H9 (cell line): ENCODE measurements around the gene PFKP. TPM values are rescaled to one million over a fixed set of nuclear protein-coding genes. Genes with fewer than 3 reads are reported as not detected.

Experiments used
- DNase-seq: peaks from one replicate; pipeline ENCODE4 v3.0.0-alpha.2; 2017
- H2AFZ ChIP-seq: one replicate; pipeline ENCODE4 v1.6.1; 2013; ENCODE audit warnings: mild to moderate bottlenecking, low read length, control low read depth, moderate library complexity
- H2AK5ac ChIP-seq: 2 replicates; pipeline ENCODE4 v1.6.1; 2013; ENCODE audit warnings: low read length, control low read depth, mixed read lengths; ENCODE audit not compliant: insufficient read length
- H2BK120ac ChIP-seq: one replicate; pipeline ENCODE4 v1.6.1; 2013; ENCODE audit warnings: low read depth, mild to moderate bottlenecking, low read length, control low read depth, inconsistent platforms; ENCODE audit not compliant: poor library complexity, severe bottlenecking
- H2BK12ac ChIP-seq: 2 replicates; pipeline ENCODE4 v1.6.1; 2013; ENCODE audit warnings: low read length, control low read depth, mixed read lengths, low read depth; ENCODE audit not compliant: insufficient read length
- H2BK15ac ChIP-seq: 2 replicates; pipeline ENCODE4 v1.6.1; 2013; ENCODE audit warnings: low read depth, low read length, control low read depth
- H2BK20ac ChIP-seq: one replicate; pipeline ENCODE4 v1.6.1; 2013; ENCODE audit warnings: low read depth, mild to moderate bottlenecking, low read length, control low read depth, inconsistent platforms; ENCODE audit not compliant: poor library complexity, severe bottlenecking
- H2BK5ac ChIP-seq: 2 replicates; pipeline ENCODE4 v1.6.1; 2013; ENCODE audit warnings: low read length, control low read depth, mixed read lengths; ENCODE audit not compliant: insufficient read length
- H3K14ac ChIP-seq: 2 replicates; pipeline ENCODE4 v1.6.1; 2013; ENCODE audit warnings: low read length, control low read depth; ENCODE audit not compliant: insufficient read depth
- H3K18ac ChIP-seq: 2 replicates; pipeline ENCODE4 v1.6.1; 2013; ENCODE audit warnings: low read depth, mild to moderate bottlenecking, mixed read lengths, low read length, control low read depth; ENCODE audit not compliant: insufficient read length
- H3K23ac ChIP-seq: 2 replicates; pipeline ENCODE4 v1.6.1; 2013; ENCODE audit warnings: low read length, control low read depth, mixed read lengths, low read depth; ENCODE audit not compliant: insufficient read length
- H3K23me2 ChIP-seq: 2 replicates; pipeline ENCODE4 v1.6.1; 2013; ENCODE audit warnings: low read depth, mild to moderate bottlenecking, mixed read lengths, low read length, control low read depth; ENCODE audit not compliant: insufficient read length, poor library complexity, severe bottlenecking
- H3K27ac ChIP-seq: 2 replicates; pipeline ENCODE4 v1.5.1; 2013; ENCODE audit warnings: low read length, control low read depth, mixed read lengths, low read depth; ENCODE audit not compliant: insufficient read length
- H3K27me3 ChIP-seq: 2 replicates; pipeline ENCODE4 v1.6.1; 2013; ENCODE audit warnings: low read length, control low read depth, inconsistent platforms; ENCODE audit not compliant: insufficient read depth
- H3K4ac ChIP-seq: 2 replicates; pipeline ENCODE4 v1.6.1; 2013; ENCODE audit warnings: low read depth, mild to moderate bottlenecking, control low read depth, inconsistent platforms, low read length, moderate library complexity
- H3K4me1 ChIP-seq: 2 replicates; pipeline ENCODE4 v1.6.1; 2013; ENCODE audit warnings: low read length, control low read depth, inconsistent platforms; ENCODE audit not compliant: insufficient read depth
- H3K4me2 ChIP-seq: 2 replicates; pipeline ENCODE4 v1.6.1; 2013; ENCODE audit warnings: low read length, control low read depth, mixed read lengths; ENCODE audit not compliant: insufficient read length, insufficient read depth
- H3K56ac ChIP-seq: 2 replicates; pipeline ENCODE4 v1.6.1; 2013; ENCODE audit warnings: low read depth, mild to moderate bottlenecking, mixed read lengths, low read length, control low read depth; ENCODE audit not compliant: insufficient read length
- H3K79me1 ChIP-seq: 2 replicates; pipeline ENCODE4 v1.6.1; 2013; ENCODE audit warnings: low read depth, mild to moderate bottlenecking, moderate library complexity, low read length, control low read depth, inconsistent platforms; ENCODE audit not compliant: insufficient read depth, poor library complexity, severe bottlenecking
- H3K79me2 ChIP-seq: 2 replicates; pipeline ENCODE4 v1.6.1; 2013; ENCODE audit warnings: low read length, control low read depth, inconsistent platforms; ENCODE audit not compliant: insufficient read depth
- H3K9ac ChIP-seq: 2 replicates; pipeline ENCODE4 v1.6.1; 2013; ENCODE audit warnings: low read length, control low read depth, mixed read lengths; ENCODE audit not compliant: insufficient read length; ENCODE audit errors: extremely low read depth
- H3K9me3 ChIP-seq: one replicate; pipeline ENCODE4 v1.6.1; 2013; ENCODE audit warnings: low read depth, low read length, inconsistent platforms; ENCODE audit not compliant: control insufficient read depth
- H3T11ph ChIP-seq: one replicate; pipeline ENCODE4 v1.6.1; 2013; ENCODE audit warnings: mild to moderate bottlenecking, low read length, control low read depth, inconsistent platforms
- H4K20me1 ChIP-seq: one replicate; pipeline ENCODE4 v1.6.1; 2013; ENCODE audit not compliant: control insufficient read depth, insufficient read length, insufficient read depth
- H4K5ac ChIP-seq: 2 replicates; pipeline ENCODE4 v1.6.1; 2013; ENCODE audit warnings: low read depth, mild to moderate bottlenecking, mixed read lengths, low read length, control low read depth; ENCODE audit not compliant: insufficient read length
- H4K8ac ChIP-seq: replicated peaks from 2 replicates; pipeline ENCODE4 v1.6.1; 2013; ENCODE audit warnings: low read length, control low read depth, mixed read lengths, low read depth; ENCODE audit not compliant: insufficient read length
- H4K91ac ChIP-seq: 2 replicates; pipeline ENCODE4 v1.6.1; 2013; ENCODE audit warnings: low read depth, mild to moderate bottlenecking, moderate library complexity, mixed read lengths, low read length, control low read depth; ENCODE audit not compliant: insufficient read length
- H3K27ac Mint-ChIP-seq, 3 experiments: 2 replicates in 2 of 3; 3 replicates in 1 of 3; pipeline ENCODE4 v1.8.0; 2020 to 2021; ENCODE audit warnings: mixed read lengths in 3 of 3, mild to moderate bottlenecking in 1 of 3, moderate library complexity in 1 of 3
- H3K27me3 Mint-ChIP-seq: 2 replicates; pipeline ENCODE4 v1.8.0; 2021; ENCODE audit warnings: low read depth, mild to moderate bottlenecking, moderate library complexity, mixed read lengths
- H3K36me3 Mint-ChIP-seq, 3 experiments: 2 replicates in 2 of 3; 3 replicates in 1 of 3; pipeline ENCODE4 v1.8.0; 2020 to 2021; ENCODE audit warnings: low read depth in 3 of 3, mixed read lengths in 3 of 3; ENCODE audit not compliant: insufficient read depth in 1 of 3
- H3K4me1 Mint-ChIP-seq, 2 experiments: 2 replicates each; pipeline ENCODE4 v1.8.0; 2020; ENCODE audit warnings: mixed read lengths in 2 of 2
- H3K4me3 Mint-ChIP-seq, 2 experiments: 2 replicates in 1 of 2; 3 replicates in 1 of 2; pipeline ENCODE4 v1.8.0; 2020 to 2021; ENCODE audit warnings: mild to moderate bottlenecking in 2 of 2, mixed read lengths in 2 of 2, moderate library complexity in 1 of 2
- H3K9me3 Mint-ChIP-seq, 2 experiments: 2 replicates in 1 of 2; 3 replicates in 1 of 2; pipeline ENCODE4 v1.8.0; 2020; ENCODE audit warnings: mild to moderate bottlenecking in 2 of 2, mixed read lengths in 2 of 2, moderate library complexity in 1 of 2
- WGBS: extraction: QIAGEN DNeasy Blood & Tissue Kit; methylation state at CpG from one replicate; pipeline ENCODE4 v1.1.7; 2013; ENCODE audit warnings: missing lambda C conversion rate, low lambda C conversion rate, mixed read lengths; ENCODE audit not compliant: insufficient read length; ENCODE audit errors: extremely low coverage; 5-methylcytosine and 5-hydroxymethylcytosine counted together
- total RNA-seq: library from RNA; stranded (reverse); gene quantifications from 2 replicates; pipeline ENCODE4 v1.2.1, GENCODE V29; 2021
- TF ChIP-seq, protein P1 (sequence below): fragments of 200-600 bp; sonication (generic); conservative IDR thresholded peaks from 3 replicates; pipeline ENCODE4 v1.8.0; 2021; ENCODE audit warnings: antibody characterized with exemption, mild to moderate bottlenecking

The PFKP gene
- total RNA-seq, 1 experiment from 2014 or later = 145 TPM

DNA sequence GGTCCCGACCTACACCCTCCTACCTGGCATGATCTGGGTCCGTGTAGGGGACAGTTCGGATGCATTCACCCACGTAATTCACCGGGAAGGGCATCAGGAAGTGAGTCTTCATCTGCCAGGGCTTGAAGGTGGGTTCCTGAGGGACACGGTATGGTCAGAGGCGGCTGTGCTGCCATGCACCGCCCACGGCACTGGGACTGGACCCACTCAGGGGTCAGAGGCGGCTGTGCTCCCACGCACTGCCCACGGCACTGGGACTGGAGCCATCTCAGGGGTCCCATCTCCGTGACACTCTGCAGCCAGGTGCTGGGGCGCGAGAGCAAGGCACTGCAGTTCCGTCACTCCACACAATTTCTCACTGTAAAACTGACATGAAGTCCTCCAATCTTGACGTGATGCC lies 76.0 kb downstream of the PFKP start:
- Histone ChIP-seq H3K56ac (no peak overlapping the region), H3K4ac (no peak overlapping the region), H3K18ac (no peak overlapping the region), H2BK20ac (no peak overlapping the region), H2BK5ac (no peak overlapping the region), H2AK5ac (no peak overlapping the region), H4K8ac (no peak overlapping the region), H2BK120ac (no peak overlapping the region), H2BK15ac (no peak overlapping the region), H3T11ph (no peak overlapping the region), H3K23ac (no peak overlapping the region), H3K14ac (no peak overlapping the region), H4K20me1 (no peaks in the 10 kb centered on the region), H3K79me2 (no peaks in the 10 kb centered on the region), H3K9me3 (no peaks in the 10 kb centered on the region), H2AFZ (no peak overlapping the region), H2BK12ac (no peak overlapping the region), H4K91ac (no peak overlapping the region), H3K27ac (no peak overlapping the region), H4K5ac (no peak overlapping the region), H3K9ac (no peak overlapping the region), H3K23me2 (no peaks in the 10 kb centered on the region), H3K4me1 (no peaks in the 10 kb centered on the region), H3K4me2 (no peak overlapping the region), H3K79me1 (no peaks in the 10 kb centered on the region), H3K27me3 (no peaks in the 10 kb centered on the region)
- Mint-ChIP-seq H3K27me3 (no peaks in the 10 kb centered on the region), H3K9me3 (no peaks in the 10 kb centered on the region), H3K4me3 (no peak overlapping the region), H3K36me3 (peaks cover 16 to 81% (median 80%) of the 10 kb centered on the region in 3 experiments; a peak in 6 of 7 replicates), H3K4me1 (no peaks in the 10 kb centered on the region), H3K27ac (peak overlapping the region in 2 of 3 experiments; percentile 19 to 42; a peak in 2 of 7 replicates)
- DNase-seq = no peak
- TF ChIP-seq, protein P1, sequence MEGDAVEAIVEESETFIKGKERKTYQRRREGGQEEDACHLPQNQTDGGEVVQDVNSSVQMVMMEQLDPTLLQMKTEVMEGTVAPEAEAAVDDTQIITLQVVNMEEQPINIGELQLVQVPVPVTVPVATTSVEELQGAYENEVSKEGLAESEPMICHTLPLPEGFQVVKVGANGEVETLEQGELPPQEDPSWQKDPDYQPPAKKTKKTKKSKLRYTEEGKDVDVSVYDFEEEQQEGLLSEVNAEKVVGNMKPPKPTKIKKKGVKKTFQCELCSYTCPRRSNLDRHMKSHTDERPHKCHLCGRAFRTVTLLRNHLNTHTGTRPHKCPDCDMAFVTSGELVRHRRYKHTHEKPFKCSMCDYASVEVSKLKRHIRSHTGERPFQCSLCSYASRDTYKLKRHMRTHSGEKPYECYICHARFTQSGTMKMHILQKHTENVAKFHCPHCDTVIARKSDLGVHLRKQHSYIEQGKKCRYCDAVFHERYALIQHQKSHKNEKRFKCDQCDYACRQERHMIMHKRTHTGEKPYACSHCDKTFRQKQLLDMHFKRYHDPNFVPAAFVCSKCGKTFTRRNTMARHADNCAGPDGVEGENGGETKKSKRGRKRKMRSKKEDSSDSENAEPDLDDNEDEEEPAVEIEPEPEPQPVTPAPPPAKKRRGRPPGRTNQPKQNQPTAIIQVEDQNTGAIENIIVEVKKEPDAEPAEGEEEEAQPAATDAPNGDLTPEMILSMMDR = no peak
- WGBS = 100% methylated on average over 1 of the region's 17 CpGs
